Tibial nerve (tissue), 4 donors: Measurements from ENCODE around the gene RIMBP3B.
"Not testable (repeated sequence)": the region's sequence is repeated elsewhere in the genome, so short reads cannot be mapped to it uniquely, and the experiment has no call there.

Source experiments
- EP300 ChIP-seq, 2 donors: sonication (generic); formaldehyde crosslinking; IDR thresholded peaks; one replicate each; pipeline ENCODE4 v1.6.1; 2017; ENCODE audit warnings: antibody characterized with exemption in 2 of 2, mild to moderate bottlenecking in 1 of 2
- POLR2A ChIP-seq, 2 donors: fragments of 450-650 bp; IDR thresholded peaks; one replicate each; pipeline ENCODE4 v1.6.1; 2017; ENCODE audit warnings: antibody characterized with exemption in 2 of 2, mild to moderate bottlenecking in 2 of 2, moderate library complexity in 2 of 2
- TF ChIP-seq, protein P1 (sequence below), 5 experiments: fragments of 200-600 bp in 3 of 5; fragments of 450-650 bp in 2 of 5; sonication (generic) in 3 of 5; IDR thresholded peaks; one replicate each; pipeline ENCODE4 v1.5.1; 2016 to 2019; ENCODE audit warnings: antibody characterized with exemption in 5 of 5, mild to moderate bottlenecking in 3 of 5, moderate library complexity in 2 of 5

- not testable (repeated sequence) for TF ChIP-seq EP300, POLR2A (IDR thresholded peaks at IDR 0.05)
- TF ChIP-seq, protein P1, sequence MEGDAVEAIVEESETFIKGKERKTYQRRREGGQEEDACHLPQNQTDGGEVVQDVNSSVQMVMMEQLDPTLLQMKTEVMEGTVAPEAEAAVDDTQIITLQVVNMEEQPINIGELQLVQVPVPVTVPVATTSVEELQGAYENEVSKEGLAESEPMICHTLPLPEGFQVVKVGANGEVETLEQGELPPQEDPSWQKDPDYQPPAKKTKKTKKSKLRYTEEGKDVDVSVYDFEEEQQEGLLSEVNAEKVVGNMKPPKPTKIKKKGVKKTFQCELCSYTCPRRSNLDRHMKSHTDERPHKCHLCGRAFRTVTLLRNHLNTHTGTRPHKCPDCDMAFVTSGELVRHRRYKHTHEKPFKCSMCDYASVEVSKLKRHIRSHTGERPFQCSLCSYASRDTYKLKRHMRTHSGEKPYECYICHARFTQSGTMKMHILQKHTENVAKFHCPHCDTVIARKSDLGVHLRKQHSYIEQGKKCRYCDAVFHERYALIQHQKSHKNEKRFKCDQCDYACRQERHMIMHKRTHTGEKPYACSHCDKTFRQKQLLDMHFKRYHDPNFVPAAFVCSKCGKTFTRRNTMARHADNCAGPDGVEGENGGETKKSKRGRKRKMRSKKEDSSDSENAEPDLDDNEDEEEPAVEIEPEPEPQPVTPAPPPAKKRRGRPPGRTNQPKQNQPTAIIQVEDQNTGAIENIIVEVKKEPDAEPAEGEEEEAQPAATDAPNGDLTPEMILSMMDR (IDR thresholded peaks at IDR 0.05): not testable (repeated sequence)
Measured at GRCh38 chr22:21360525-21360924, 23.0 kb upstream of the RIMBP3B start.
